Testis (tissue), 2 donors: Measurements from ENCODE around the gene P2RY6.

ENCODE experiments used
- POLR2A ChIP-seq: fragments of 450-650 bp; IDR thresholded peaks from one replicate; pipeline ENCODE4 v1.6.1; 2017; ENCODE audit warnings: antibody characterized with exemption, mild to moderate bottlenecking, moderate library complexity
- TF ChIP-seq, protein P1 (sequence below), 3 experiments: fragments of 450-650 bp in 2 of 3; fragments of 200-600 bp in 1 of 3; sonication (generic) in 1 of 3; IDR thresholded peaks; one replicate each; pipeline ENCODE4 v1.5.1; 2016 to 2019; ENCODE audit warnings: antibody characterized with exemption in 3 of 3, mild to moderate bottlenecking in 2 of 3, moderate library complexity in 1 of 3

DNA sequence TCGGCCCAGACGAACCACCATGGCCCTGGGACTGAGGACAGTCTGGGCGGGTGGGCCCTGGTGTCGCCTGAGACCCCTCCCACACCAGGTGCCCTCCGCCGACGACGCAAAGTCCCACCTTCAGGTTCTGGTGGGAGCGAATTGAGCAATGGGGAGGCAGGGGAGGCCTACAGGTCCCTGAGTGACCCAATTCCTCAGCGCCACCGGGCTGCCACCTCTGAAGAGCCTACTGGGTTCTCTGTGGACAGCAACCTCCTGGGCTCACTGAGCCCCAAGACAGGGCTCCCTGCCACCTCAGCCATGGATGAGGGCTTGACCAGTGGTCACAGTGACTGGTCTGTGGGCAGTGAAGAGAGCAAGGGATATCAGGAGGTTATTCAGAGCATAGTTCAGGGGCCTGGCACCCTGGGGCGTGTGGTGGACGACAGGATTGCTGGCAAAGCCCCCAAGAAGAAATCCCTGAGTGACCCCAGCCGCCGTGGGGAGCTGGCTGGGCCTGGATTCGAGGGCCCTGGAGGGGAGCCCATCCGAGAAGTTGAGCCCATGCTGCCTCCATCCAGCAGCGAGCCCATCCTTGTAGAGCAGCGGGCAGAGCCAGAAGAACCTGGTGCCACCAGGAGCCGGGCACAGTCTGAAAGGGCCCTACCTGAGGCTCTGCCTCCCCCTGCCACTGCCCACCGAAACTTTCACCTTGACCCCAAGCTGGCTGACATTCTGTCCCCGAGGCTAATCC, 38.7 kb downstream of the P2RY6 start:
- TF ChIP-seq, protein P1, sequence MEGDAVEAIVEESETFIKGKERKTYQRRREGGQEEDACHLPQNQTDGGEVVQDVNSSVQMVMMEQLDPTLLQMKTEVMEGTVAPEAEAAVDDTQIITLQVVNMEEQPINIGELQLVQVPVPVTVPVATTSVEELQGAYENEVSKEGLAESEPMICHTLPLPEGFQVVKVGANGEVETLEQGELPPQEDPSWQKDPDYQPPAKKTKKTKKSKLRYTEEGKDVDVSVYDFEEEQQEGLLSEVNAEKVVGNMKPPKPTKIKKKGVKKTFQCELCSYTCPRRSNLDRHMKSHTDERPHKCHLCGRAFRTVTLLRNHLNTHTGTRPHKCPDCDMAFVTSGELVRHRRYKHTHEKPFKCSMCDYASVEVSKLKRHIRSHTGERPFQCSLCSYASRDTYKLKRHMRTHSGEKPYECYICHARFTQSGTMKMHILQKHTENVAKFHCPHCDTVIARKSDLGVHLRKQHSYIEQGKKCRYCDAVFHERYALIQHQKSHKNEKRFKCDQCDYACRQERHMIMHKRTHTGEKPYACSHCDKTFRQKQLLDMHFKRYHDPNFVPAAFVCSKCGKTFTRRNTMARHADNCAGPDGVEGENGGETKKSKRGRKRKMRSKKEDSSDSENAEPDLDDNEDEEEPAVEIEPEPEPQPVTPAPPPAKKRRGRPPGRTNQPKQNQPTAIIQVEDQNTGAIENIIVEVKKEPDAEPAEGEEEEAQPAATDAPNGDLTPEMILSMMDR (IDR thresholded peaks at IDR 0.05): no peak
- TF ChIP-seq POLR2A: no peak
